ENCODE measurements around the gene OMD. TPM values are rescaled to one million over a fixed set of nuclear protein-coding genes. Genes with fewer than 3 reads are reported as not detected.
A peak's percentile ranks its signal among the peaks of the same experiment; 100 is the strongest.

OMD gene
- total and polyA plus RNA-seq, 2 donors from 2014 or later, result 0.52 to 3.2 TPM

DNA sequence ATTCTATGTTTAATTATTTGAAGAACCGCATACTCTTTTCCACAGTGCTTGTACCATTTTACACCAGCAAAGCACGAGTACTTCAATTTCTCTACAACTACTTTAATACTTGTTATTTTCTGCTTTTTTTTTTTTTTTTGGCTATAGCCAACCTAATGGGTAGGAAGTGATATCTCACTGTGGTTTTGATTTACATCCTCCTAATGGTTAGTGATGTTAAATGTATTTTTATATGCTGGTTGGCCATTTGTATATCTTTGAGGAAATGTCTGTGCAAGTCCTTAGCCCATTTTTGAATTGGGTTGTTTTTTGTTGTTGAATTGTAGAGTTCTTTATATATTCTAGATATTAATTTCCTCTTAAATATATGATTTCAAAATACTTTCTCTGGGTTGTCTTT lies 42.5 kb downstream of the OMD start:
- TF ChIP-seq, protein P1, sequence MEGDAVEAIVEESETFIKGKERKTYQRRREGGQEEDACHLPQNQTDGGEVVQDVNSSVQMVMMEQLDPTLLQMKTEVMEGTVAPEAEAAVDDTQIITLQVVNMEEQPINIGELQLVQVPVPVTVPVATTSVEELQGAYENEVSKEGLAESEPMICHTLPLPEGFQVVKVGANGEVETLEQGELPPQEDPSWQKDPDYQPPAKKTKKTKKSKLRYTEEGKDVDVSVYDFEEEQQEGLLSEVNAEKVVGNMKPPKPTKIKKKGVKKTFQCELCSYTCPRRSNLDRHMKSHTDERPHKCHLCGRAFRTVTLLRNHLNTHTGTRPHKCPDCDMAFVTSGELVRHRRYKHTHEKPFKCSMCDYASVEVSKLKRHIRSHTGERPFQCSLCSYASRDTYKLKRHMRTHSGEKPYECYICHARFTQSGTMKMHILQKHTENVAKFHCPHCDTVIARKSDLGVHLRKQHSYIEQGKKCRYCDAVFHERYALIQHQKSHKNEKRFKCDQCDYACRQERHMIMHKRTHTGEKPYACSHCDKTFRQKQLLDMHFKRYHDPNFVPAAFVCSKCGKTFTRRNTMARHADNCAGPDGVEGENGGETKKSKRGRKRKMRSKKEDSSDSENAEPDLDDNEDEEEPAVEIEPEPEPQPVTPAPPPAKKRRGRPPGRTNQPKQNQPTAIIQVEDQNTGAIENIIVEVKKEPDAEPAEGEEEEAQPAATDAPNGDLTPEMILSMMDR (IDR thresholded peaks at IDR 0.05; ENCODE audit: borderline replicate concordance, extremely low read depth, insufficient read depth), result no peak

GRCh38 chr9:92380603-92381002 lies 43.7 kb downstream of the OMD start:
- no peak overlapping the region for H3K27ac ChIP-seq (ENCODE audit: low read depth in 2 of 2, low read length in 2 of 2)
- H3K9ac ChIP-seq (ENCODE audit: low read length in 3 of 3), result no peak overlapping the region
- intact Hi-C loops (cut with DNase I), result no loop called here
- no peaks in the 10 kb centered on the region for H3K9me3 ChIP-seq (ENCODE audit: control insufficient read depth in 2 of 3, insufficient read depth in 1 of 3, low read length in 3 of 3)
- H3K4me3 ChIP-seq (ENCODE audit: low read length in 3 of 3), result no peak overlapping the region
- FAIRE-seq, result no peak
- H3K36me3 ChIP-seq (ENCODE audit: control insufficient read depth in 2 of 3, insufficient read depth in 3 of 3, low read length in 3 of 3), result no peaks in the 10 kb centered on the region
- H3K4me1 ChIP-seq (ENCODE audit: control insufficient read depth in 2 of 3, insufficient read depth in 2 of 3, low read depth in 1 of 3, low read length in 3 of 3), result no peaks in the 10 kb centered on the region
- DNase-seq, result no peak
- no peaks in the 10 kb centered on the region for H3K27me3 ChIP-seq (ENCODE audit: control insufficient read depth, insufficient read depth, low read length)
- TF ChIP-seq, protein P1 (IDR thresholded peaks at IDR 0.05; ENCODE audit: borderline replicate concordance, extremely low read depth, insufficient read depth), result no peak

More for the DNA sequence above, 42.5 kb downstream of the OMD start:
- Histone ChIP-seq H3K9ac (ENCODE audit: low read length in 3 of 3) (no peak overlapping the region), H3K9me3 (ENCODE audit: control insufficient read depth in 2 of 3, insufficient read depth in 1 of 3, low read length in 3 of 3) (no peaks in the 10 kb centered on the region), H3K4me3 (ENCODE audit: low read length in 3 of 3) (no peak overlapping the region), H3K4me1 (ENCODE audit: control insufficient read depth in 2 of 3, insufficient read depth in 2 of 3, low read depth in 1 of 3, low read length in 3 of 3) (no peaks in the 10 kb centered on the region), H3K27me3 (ENCODE audit: control insufficient read depth, insufficient read depth, low read length) (no peaks in the 10 kb centered on the region), H3K36me3 (ENCODE audit: control insufficient read depth in 2 of 3, insufficient read depth in 3 of 3, low read length in 3 of 3) (no peaks in the 10 kb centered on the region), H3K27ac (ENCODE audit: low read depth in 2 of 2, low read length in 2 of 2) (no peak overlapping the region)
- intact Hi-C loops (cut with DNase I), result no loop called here
- FAIRE-seq (no peak), DNase-seq (no peak)

DNA sequence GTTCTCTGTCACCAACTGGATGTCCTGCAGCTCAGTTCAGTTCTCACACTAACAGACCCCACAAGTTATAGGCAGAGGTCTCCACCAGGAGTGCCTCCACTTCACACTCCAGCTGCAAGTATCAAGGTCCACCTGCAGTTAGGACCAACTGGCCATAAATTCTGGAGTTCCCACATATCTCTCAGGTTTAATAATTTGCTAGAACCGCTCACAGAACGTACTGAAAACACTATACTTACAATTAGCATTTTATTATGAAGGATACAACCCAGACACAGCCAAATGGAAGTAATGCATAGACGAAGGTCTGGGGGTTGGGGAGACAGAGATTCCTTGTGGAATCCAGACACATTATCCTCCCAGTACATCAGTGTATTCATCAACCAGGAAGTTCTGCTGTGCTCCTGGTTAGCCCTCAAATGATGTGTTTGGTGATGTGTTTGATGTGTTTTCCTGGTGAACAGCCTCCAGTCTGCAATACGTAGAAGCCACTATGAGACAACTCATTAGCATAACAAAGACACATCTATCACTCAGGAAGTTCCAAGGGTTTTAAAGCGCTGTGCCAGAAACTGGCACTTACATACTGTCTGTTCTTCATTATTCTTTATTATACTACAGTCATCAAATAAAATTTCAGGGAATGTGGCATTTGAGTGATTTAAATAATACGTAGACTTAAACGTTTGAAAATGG lies 45.3 kb downstream of the OMD start:
- DNase-seq (peak in 2 of 5 donors; percentile 11 to 15), FAIRE-seq (no peak)
- no peak overlapping the region for H3K4me3 ChIP-seq (ENCODE audit: low read length in 3 of 3)
- no peaks in the 10 kb centered on the region for H3K4me1 ChIP-seq (ENCODE audit: control insufficient read depth in 2 of 3, insufficient read depth in 2 of 3, low read depth in 1 of 3, low read length in 3 of 3)
- TF ChIP-seq, protein P1 (IDR thresholded peaks at IDR 0.05; ENCODE audit: borderline replicate concordance, extremely low read depth, insufficient read depth), result no peak
- intact Hi-C loops (cut with DNase I), result no loop called here
- no peaks in the 10 kb centered on the region for H3K36me3 ChIP-seq (ENCODE audit: control insufficient read depth in 2 of 3, insufficient read depth in 3 of 3, low read length in 3 of 3)
- H3K9ac ChIP-seq (ENCODE audit: low read length in 3 of 3), result no peak overlapping the region
- no peak overlapping the region for H3K27ac ChIP-seq (ENCODE audit: low read depth in 2 of 2, low read length in 2 of 2)
- H3K9me3 ChIP-seq (ENCODE audit: control insufficient read depth in 2 of 3, insufficient read depth in 1 of 3, low read length in 3 of 3), result no peaks in the 10 kb centered on the region
- no peaks in the 10 kb centered on the region for H3K27me3 ChIP-seq (ENCODE audit: control insufficient read depth, insufficient read depth, low read length)

DNA sequence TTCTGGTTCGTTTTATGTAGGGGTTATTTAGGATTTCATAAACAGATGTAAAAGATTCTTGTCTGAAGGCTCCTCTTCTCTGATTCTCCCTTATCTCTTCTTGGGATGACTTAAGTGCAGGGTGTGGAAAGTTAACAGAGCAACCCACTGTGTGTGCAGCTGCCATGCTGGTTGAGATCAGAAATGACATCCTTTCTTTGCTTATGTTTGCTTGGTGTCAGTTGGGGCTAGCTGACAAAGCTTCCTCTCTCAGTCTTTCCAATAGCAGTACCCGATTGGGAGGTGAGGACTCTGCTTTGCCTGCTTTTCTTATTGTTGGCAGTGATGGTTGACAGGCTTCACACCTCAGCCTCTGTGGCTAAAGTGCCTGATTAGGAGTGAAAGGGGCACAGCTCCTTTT lies 46.4 kb downstream of the OMD start:
- no peak overlapping the region for H3K27ac ChIP-seq (ENCODE audit: low read depth in 2 of 2, low read length in 2 of 2)
- intact Hi-C loops (cut with DNase I), result no loop called here
- FAIRE-seq (no peak), DNase-seq (no peak)
- H3K4me3 ChIP-seq (ENCODE audit: low read length in 3 of 3), result no peak overlapping the region
- TF ChIP-seq, protein P1 (IDR thresholded peaks at IDR 0.05; ENCODE audit: borderline replicate concordance, extremely low read depth, insufficient read depth), result no peak
- no peaks in the 10 kb centered on the region for H3K27me3 ChIP-seq (ENCODE audit: control insufficient read depth, insufficient read depth, low read length)
- no peaks in the 10 kb centered on the region for H3K4me1 ChIP-seq (ENCODE audit: control insufficient read depth in 2 of 3, insufficient read depth in 2 of 3, low read depth in 1 of 3, low read length in 3 of 3)
- no peaks in the 10 kb centered on the region for H3K9me3 ChIP-seq (ENCODE audit: control insufficient read depth in 2 of 3, insufficient read depth in 1 of 3, low read length in 3 of 3)
- no peaks in the 10 kb centered on the region for H3K36me3 ChIP-seq (ENCODE audit: control insufficient read depth in 2 of 3, insufficient read depth in 3 of 3, low read length in 3 of 3)
- H3K9ac ChIP-seq (ENCODE audit: low read length in 3 of 3), result no peak overlapping the region

Data from kidney (tissue), 14 donors.